K562 (cell line): ENCODE data around the gene PRAMEF7. TPM values are rescaled to one million over a fixed set of nuclear protein-coding genes. Genes with fewer than 3 reads are reported as not detected.
"Not testable (repeated sequence)": the region's sequence is repeated elsewhere in the genome, so short reads cannot be mapped to it uniquely, and the experiment has no call there.

Source experiments
- ATAC-seq: fragments of 200-7000 bp; cut with Tn5 transposase; 3 replicates; pipeline ENCODE4 v1.9.1; 2020; ENCODE audit warnings: moderate library complexity
- BruUV-seq: library from RNA; stranded (reverse); fragments of 400-500 nt; replicated peaks from 2 replicates; lab custom pipeline; 2021; lab: Mats Ljungman, UMichigan
- CTCF ChIA-PET: fragments of 300-600 bp; formaldehyde crosslinking; extraction: SDS; loops from one replicate; lab custom pipeline; 2021; ENCODE audit warnings: low intra/inter-chr PET ratio; lab: Yijun Ruan, JAX
- POLR2A ChIA-PET: fragments of 300-600, 350-650 bp; sonication (Branson Sonifier 250); formaldehyde crosslinking; extraction: SDS; loops from one replicate; lab custom pipeline; 2021; ENCODE audit warnings: antibody characterized with exemption, inconsistent platforms; lab: Yijun Ruan, JAX
- DNase-seq, 4 experiments: peaks; one replicate each; pipeline versions ENCODE4 v3.0.0 to v3.0.0-alpha.2; 2011 to 2018; ENCODE audit warnings: low spot score in 3 of 4, mixed read lengths in 3 of 4; ENCODE audit errors: extremely low read depth in 1 of 4
- FAIRE-seq: peaks from 2 replicates; lab custom pipeline; 2011; peaks lifted over from hg19 to GRCh38; lab: Jason Lieb, UNC
- H2AFZ ChIP-seq: 2 replicates; pipeline ENCODE4 v1.6.0; 2011; ENCODE audit warnings: low read depth, low read length, control low read depth, inconsistent platforms
- H3K27ac ChIP-seq: fragments of 200-600 bp; 3 replicates; pipeline ENCODE4 v1.8.0; 2011; ENCODE audit warnings: low read depth, mild to moderate bottlenecking, control low read depth, inconsistent platforms, low read length, moderate library complexity, mixed read lengths; ENCODE audit errors: extremely low read depth
- H3K27me3 ChIP-seq, 2 experiments: fragments of 300-600 bp in 1 of 2; 2 replicates in 1 of 2; 3 replicates in 1 of 2; pipeline versions ENCODE4 v1.6.0 to v1.8.0; 2011; ENCODE audit warnings: inconsistent platforms in 2 of 2, low read length in 2 of 2, mild to moderate bottlenecking in 1 of 2, mixed read lengths in 1 of 2, moderate library complexity in 1 of 2; ENCODE audit not compliant: control insufficient read depth in 2 of 2, insufficient read depth in 2 of 2
- H3K36me3 ChIP-seq: fragments of 300-600 bp; 3 replicates; pipeline ENCODE4 v1.8.0; 2011; ENCODE audit warnings: mild to moderate bottlenecking, low read length, inconsistent platforms; ENCODE audit not compliant: control insufficient read depth, insufficient read depth
- H3K4me1 ChIP-seq, 2 experiments: fragments of 200-600 bp in 1 of 2; replicated peaks in 1 of 2; 2 replicates in 1 of 2; 3 replicates in 1 of 2; pipeline versions ENCODE4 v1.5.1 to v1.8.0; 2011; ENCODE audit warnings: inconsistent platforms in 2 of 2, low read length in 2 of 2, mild to moderate bottlenecking in 1 of 2, mixed read lengths in 1 of 2, moderate library complexity in 1 of 2; ENCODE audit not compliant: control insufficient read depth in 2 of 2, insufficient read depth in 2 of 2
- H3K4me2 ChIP-seq: 2 replicates; pipeline ENCODE4 v1.6.1; 2011; ENCODE audit warnings: low read length, control low read depth, inconsistent platforms, mixed read lengths; ENCODE audit not compliant: insufficient read depth
- H3K4me3 ChIP-seq: fragments of 200-600 bp; sonication (generic), shearing (Covaris generic); 2 replicates; pipeline ENCODE4 v1.5.1; 2016; ENCODE audit warnings: control low read depth, inconsistent platforms
- H3K79me2 ChIP-seq: fragments of 200-600 bp; 3 replicates; pipeline ENCODE4 v1.8.0; 2011; ENCODE audit warnings: low read length, inconsistent platforms; ENCODE audit not compliant: control insufficient read depth, insufficient read depth
- H3K9ac ChIP-seq, 2 experiments: 2 replicates each; pipeline versions ENCODE4 v1.6.0 to v1.6.1; 2011; ENCODE audit warnings: low read depth in 2 of 2, low read length in 2 of 2, control low read depth in 1 of 2, inconsistent platforms in 1 of 2, mild to moderate bottlenecking in 1 of 2, mixed read lengths in 1 of 2; ENCODE audit not compliant: insufficient read depth in 1 of 2
- H3K9me1 ChIP-seq: one replicate; pipeline ENCODE4 v1.6.0; 2011; ENCODE audit warnings: inconsistent platforms, mild to moderate bottlenecking, low read length, moderate library complexity; ENCODE audit not compliant: control insufficient read depth, insufficient read depth
- H3K9me3 ChIP-seq: replicated peaks from 2 replicates; pipeline ENCODE4 v1.5.1; 2011; ENCODE audit warnings: low read depth, low read length, inconsistent platforms; ENCODE audit not compliant: control insufficient read depth, insufficient read depth
- H4K20me1 ChIP-seq: replicated peaks from 2 replicates; pipeline ENCODE4 v1.6.1; 2011; ENCODE audit warnings: low read length, inconsistent platforms, mixed read lengths; ENCODE audit not compliant: control insufficient read depth, insufficient read depth
- WGBS: fragments of 100-300 bp; shearing (Covaris generic); methylation state at CpG from one replicate; pipeline ENCODE4 v1.1.6; 2016; ENCODE audit warnings: low coverage, mixed read lengths; ENCODE audit not compliant: insufficient coverage; ENCODE audit errors: missing lambda C conversion rate; 5-methylcytosine and 5-hydroxymethylcytosine counted together
- in situ Hi-C: fragments of 300-500 bp; cut with MboI; formaldehyde crosslinking; loops from 4 replicates; pipeline ENCODE4 v1.15.0; 2018; ENCODE audit warnings: inconsistent platforms, mixed read lengths
- intact Hi-C: fragments of 100-400 bp; cut with micrococcal nuclease; formaldehyde crosslinking; loops from 2 replicates; pipeline ENCODE4 v1.14.2; 2022
- polyA plus RNA-seq, 8 experiments: library from polyadenylated mRNA; depleted of rRNA in 4 of 8; stranded (reverse) in 5 of 8; unstranded in 3 of 8; fragments of >200 nt; fragmentation: Nextera tagmentation in 2 of 8; fragmentation: Illumina TruSeq in 1 of 8; extraction: Ambion mirVana in 2 of 8; extraction: Trizol in 1 of 8; gene quantifications; 2 replicates each; pipeline versions ENCODE4 v1.2.1 to v1.2.3, GENCODE V29; 2011 to 2014; ENCODE audit warnings: inconsistent platforms in 1 of 8, missing spikeins in 1 of 8
- small RNA-seq: library from RNA; depleted of rRNA; stranded (forward); fragments of <200 nt; gene quantifications from one replicate; pipeline ENCODE3, GENCODE V24; 2014
- total RNA-seq, 7 experiments: library from RNA; depleted of rRNA in 6 of 7; stranded (reverse); fragments of >200 nt in 6 of 7; fragmentation: Illumina TruSeq in 2 of 7; extraction: Trizol in 2 of 7; gene quantifications; 2 replicates each; pipeline versions ENCODE4 v1.2.1 to v1.2.3, GENCODE V29; 2011 to 2021; ENCODE audit warnings: low replicate concordance in 1 of 7

PRAMEF7 gene
- total and polyA plus RNA-seq, 9 of the 15 experiments (the other 6 are each of a cell fraction or from before 2014, with no cell fraction given) = not detected

DNA sequence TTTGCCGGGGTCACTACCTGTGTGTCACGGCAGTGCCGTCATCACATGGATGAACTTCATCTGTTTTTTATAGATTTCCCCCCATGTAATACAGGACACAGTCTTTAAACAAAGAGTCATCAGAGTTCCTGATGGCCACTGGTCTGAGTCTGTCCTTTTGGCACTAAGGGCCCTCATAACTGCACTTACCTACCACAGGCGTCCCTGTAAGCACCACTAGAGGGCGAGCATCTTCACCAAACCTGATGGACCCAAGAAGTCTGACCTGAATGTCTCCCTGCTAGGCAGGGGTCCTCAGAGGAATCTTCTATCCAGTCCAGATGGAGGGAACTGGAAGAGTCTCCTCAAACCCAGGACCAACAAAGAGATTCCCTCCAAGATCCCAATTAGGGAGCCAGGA, 8.0 kb downstream of the PRAMEF7 start:
- H3K9me3 ChIP-seq, in situ Hi-C loops, H3K9me1 ChIP-seq, H3K36me3 ChIP-seq, H3K27me3 ChIP-seq, DNase-seq, intact Hi-C loops, H4K20me1 ChIP-seq, H3K27ac ChIP-seq, H3K4me1 ChIP-seq, H2AFZ ChIP-seq, H3K4me3 ChIP-seq, BruUV-seq, H3K9ac ChIP-seq, H3K79me2 ChIP-seq, CTCF ChIA-PET, POLR2A ChIA-PET, H3K4me2 ChIP-seq: not testable (repeated sequence)
- ATAC-seq (peak; percentile 78), FAIRE-seq (peak; percentile 77)
- WGBS = no CpG with 5 or more reads among the region's 5 CpGs

DNA sequence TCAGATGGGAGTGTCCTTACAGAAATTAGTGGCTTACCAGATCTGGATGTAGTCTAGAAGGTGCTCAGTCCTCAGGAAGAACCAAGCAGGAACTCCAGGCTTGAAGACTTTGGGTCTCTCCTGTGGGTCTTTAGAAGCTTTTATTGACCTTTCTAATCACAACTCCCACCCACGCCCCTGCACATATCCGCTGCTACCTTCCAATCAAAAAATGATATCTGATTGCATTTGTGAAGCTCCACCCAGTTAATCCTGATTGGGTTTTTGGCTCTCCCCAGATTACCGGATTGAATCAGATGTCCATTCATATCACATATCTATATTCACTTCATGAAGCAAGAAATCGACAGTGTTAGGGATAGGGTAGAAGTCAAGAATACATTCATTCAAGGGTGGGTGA, 31.1 kb downstream of the PRAMEF7 start, which contains the start of gene PRAMEF6:
Gene PRAMEF6 (minus strand): TSS at position 101 of the 400 bp plus-strand sequence. CDS start 5,062 bp downstream, outside the sequence.
- H4K20me1 ChIP-seq, intact Hi-C loops, FAIRE-seq, H3K9me1 ChIP-seq, H3K4me3 ChIP-seq, CTCF ChIA-PET, H3K9ac ChIP-seq, ATAC-seq, POLR2A ChIA-PET, H3K4me2 ChIP-seq, DNase-seq, in situ Hi-C loops, H3K36me3 ChIP-seq, H3K79me2 ChIP-seq, H3K27me3 ChIP-seq, BruUV-seq, H2AFZ ChIP-seq, H3K4me1 ChIP-seq, H3K27ac ChIP-seq, H3K9me3 ChIP-seq: not testable (repeated sequence)
- 0% methylated on average over 1 of the region's 4 CpGs for WGBS

Small RNAs within 50 kb of the gene (small RNA-seq; reads per million reads assigned to genes)
- not detected for gene RNU6-1072P

Other genes starting within 250 kb of the PRAMEF7 start
Only the 7 nearest of the 16 such genes appear.
- gene PRAMEF1, start 125.2 kb upstream of the PRAMEF7 start, total RNA-seq (2014; rRNA removed) = not detected in 2 replicates
- not detected in 2 replicates for gene PRAMEF1, start 125.2 kb upstream of the PRAMEF7 start, total RNA-seq (2014; rRNA removed; fragmentation: Illumina TruSeq; extraction: Trizol)
- not detected in 2 replicates for gene PRAMEF1, start 125.2 kb upstream of the PRAMEF7 start, total RNA-seq (2015; rRNA removed; fragmentation: Illumina TruSeq; extraction: Trizol)
- gene PRAMEF1, start 125.2 kb upstream of the PRAMEF7 start, total RNA-seq (2021) = not detected in 2 replicates
- not detected in 2 replicates for gene PRAMEF1, start 125.2 kb upstream of the PRAMEF7 start, polyA plus RNA-seq (2011; rRNA removed)
- not detected in 2 replicates for gene PRAMEF1, start 125.2 kb upstream of the PRAMEF7 start, polyA plus RNA-seq (2014; fragmentation: Illumina TruSeq; extraction: Trizol)
- not detected for gene PRAMEF1, start 125.2 kb upstream of the PRAMEF7 start, polyA plus RNA-seq (2014; fragmentation: Nextera tagmentation; extraction: Ambion mirVana)
- not detected in 2 replicates for gene PRAMEF1, start 125.2 kb upstream of the PRAMEF7 start, polyA plus RNA-seq (2014; rRNA removed)
- gene PRAMEF11, start 85.2 kb upstream of the PRAMEF7 start, total RNA-seq (2014; rRNA removed) = not detected in 2 replicates
- not detected in 2 replicates for gene PRAMEF11, start 85.2 kb upstream of the PRAMEF7 start, total RNA-seq (2014; rRNA removed; fragmentation: Illumina TruSeq; extraction: Trizol)
- not detected in 2 replicates for gene PRAMEF11, start 85.2 kb upstream of the PRAMEF7 start, total RNA-seq (2015; rRNA removed; fragmentation: Illumina TruSeq; extraction: Trizol)
- gene PRAMEF11, start 85.2 kb upstream of the PRAMEF7 start, total RNA-seq (2021) = not detected in 2 replicates
- gene PRAMEF11, start 85.2 kb upstream of the PRAMEF7 start, polyA plus RNA-seq (2011; rRNA removed) = not detected in 2 replicates
- gene PRAMEF11, start 85.2 kb upstream of the PRAMEF7 start, polyA plus RNA-seq (2014; fragmentation: Illumina TruSeq; extraction: Trizol) = not detected in 2 replicates
- not detected for gene PRAMEF11, start 85.2 kb upstream of the PRAMEF7 start, polyA plus RNA-seq (2014; fragmentation: Nextera tagmentation; extraction: Ambion mirVana)
- not detected in 2 replicates for gene PRAMEF11, start 85.2 kb upstream of the PRAMEF7 start, polyA plus RNA-seq (2014; rRNA removed)
- gene HNRNPCL1, start 67.9 kb upstream of the PRAMEF7 start, total RNA-seq (2014; rRNA removed) = not detected in 2 replicates
- not detected in 2 replicates for gene HNRNPCL1, start 67.9 kb upstream of the PRAMEF7 start, total RNA-seq (2014; rRNA removed; fragmentation: Illumina TruSeq; extraction: Trizol)
- not detected in 2 replicates for gene HNRNPCL1, start 67.9 kb upstream of the PRAMEF7 start, total RNA-seq (2015; rRNA removed; fragmentation: Illumina TruSeq; extraction: Trizol)
- gene HNRNPCL1, start 67.9 kb upstream of the PRAMEF7 start, total RNA-seq (2021) = not detected in 2 replicates
- 0.08 TPM in 1 of 2 replicates, not detected in the other for gene HNRNPCL1, start 67.9 kb upstream of the PRAMEF7 start, polyA plus RNA-seq (2011; rRNA removed)
- not detected in 2 replicates for gene HNRNPCL1, start 67.9 kb upstream of the PRAMEF7 start, polyA plus RNA-seq (2014; fragmentation: Illumina TruSeq; extraction: Trizol)
- not detected for gene HNRNPCL1, start 67.9 kb upstream of the PRAMEF7 start, polyA plus RNA-seq (2014; fragmentation: Nextera tagmentation; extraction: Ambion mirVana)
- gene HNRNPCL1, start 67.9 kb upstream of the PRAMEF7 start, polyA plus RNA-seq (2014; rRNA removed) = not detected in 2 replicates
- not detected in 2 replicates for gene PRAMEF2, start 59.5 kb upstream of the PRAMEF7 start, total RNA-seq (2014; rRNA removed)
- not detected in 2 replicates for gene PRAMEF2, start 59.5 kb upstream of the PRAMEF7 start, total RNA-seq (2014; rRNA removed; fragmentation: Illumina TruSeq; extraction: Trizol)
- not detected in 2 replicates for gene PRAMEF2, start 59.5 kb upstream of the PRAMEF7 start, total RNA-seq (2015; rRNA removed; fragmentation: Illumina TruSeq; extraction: Trizol)
- gene PRAMEF2, start 59.5 kb upstream of the PRAMEF7 start, total RNA-seq (2021) = not detected in 2 replicates
- not detected in 2 replicates for gene PRAMEF2, start 59.5 kb upstream of the PRAMEF7 start, polyA plus RNA-seq (2011; rRNA removed)
- gene PRAMEF2, start 59.5 kb upstream of the PRAMEF7 start, polyA plus RNA-seq (2014; fragmentation: Illumina TruSeq; extraction: Trizol) = not detected in 2 replicates
- not detected for gene PRAMEF2, start 59.5 kb upstream of the PRAMEF7 start, polyA plus RNA-seq (2014; fragmentation: Nextera tagmentation; extraction: Ambion mirVana)
- not detected in 2 replicates for gene PRAMEF2, start 59.5 kb upstream of the PRAMEF7 start, polyA plus RNA-seq (2014; rRNA removed)
- gene PRAMEF4, start 30.4 kb upstream of the PRAMEF7 start, total RNA-seq (2014; rRNA removed) = not detected in 2 replicates
- not detected in 2 replicates for gene PRAMEF4, start 30.4 kb upstream of the PRAMEF7 start, total RNA-seq (2014; rRNA removed; fragmentation: Illumina TruSeq; extraction: Trizol)
- gene PRAMEF4, start 30.4 kb upstream of the PRAMEF7 start, total RNA-seq (2015; rRNA removed; fragmentation: Illumina TruSeq; extraction: Trizol) = not detected in 2 replicates
- gene PRAMEF4, start 30.4 kb upstream of the PRAMEF7 start, total RNA-seq (2021) = not detected in 2 replicates
- not detected in 2 replicates for gene PRAMEF4, start 30.4 kb upstream of the PRAMEF7 start, polyA plus RNA-seq (2011; rRNA removed)
- gene PRAMEF4, start 30.4 kb upstream of the PRAMEF7 start, polyA plus RNA-seq (2014; fragmentation: Illumina TruSeq; extraction: Trizol) = not detected in 2 replicates
- not detected for gene PRAMEF4, start 30.4 kb upstream of the PRAMEF7 start, polyA plus RNA-seq (2014; fragmentation: Nextera tagmentation; extraction: Ambion mirVana)
- gene PRAMEF4, start 30.4 kb upstream of the PRAMEF7 start, polyA plus RNA-seq (2014; rRNA removed) = not detected in 2 replicates
- not detected in 2 replicates for gene PRAMEF10, start 18.3 kb upstream of the PRAMEF7 start, total RNA-seq (2014; rRNA removed)
- not detected in 2 replicates for gene PRAMEF10, start 18.3 kb upstream of the PRAMEF7 start, total RNA-seq (2014; rRNA removed; fragmentation: Illumina TruSeq; extraction: Trizol)
- not detected in 2 replicates for gene PRAMEF10, start 18.3 kb upstream of the PRAMEF7 start, total RNA-seq (2015; rRNA removed; fragmentation: Illumina TruSeq; extraction: Trizol)
- gene PRAMEF10, start 18.3 kb upstream of the PRAMEF7 start, total RNA-seq (2021) = not detected in 2 replicates
- not detected in 2 replicates for gene PRAMEF10, start 18.3 kb upstream of the PRAMEF7 start, polyA plus RNA-seq (2011; rRNA removed)
- not detected in 2 replicates for gene PRAMEF10, start 18.3 kb upstream of the PRAMEF7 start, polyA plus RNA-seq (2014; fragmentation: Illumina TruSeq; extraction: Trizol)
- gene PRAMEF10, start 18.3 kb upstream of the PRAMEF7 start, polyA plus RNA-seq (2014; fragmentation: Nextera tagmentation; extraction: Ambion mirVana) = not detected
- gene PRAMEF10, start 18.3 kb upstream of the PRAMEF7 start, polyA plus RNA-seq (2014; rRNA removed) = not detected in 2 replicates
- gene PRAMEF6, start 31.0 kb downstream of the PRAMEF7 start, total RNA-seq (2014; rRNA removed) = not detected in 2 replicates
- not detected in 2 replicates for gene PRAMEF6, start 31.0 kb downstream of the PRAMEF7 start, total RNA-seq (2014; rRNA removed; fragmentation: Illumina TruSeq; extraction: Trizol)
- not detected in 2 replicates for gene PRAMEF6, start 31.0 kb downstream of the PRAMEF7 start, total RNA-seq (2015; rRNA removed; fragmentation: Illumina TruSeq; extraction: Trizol)
- gene PRAMEF6, start 31.0 kb downstream of the PRAMEF7 start, total RNA-seq (2021) = not detected in 2 replicates
- gene PRAMEF6, start 31.0 kb downstream of the PRAMEF7 start, polyA plus RNA-seq (2011; rRNA removed) = not detected in 2 replicates
- not detected in 2 replicates for gene PRAMEF6, start 31.0 kb downstream of the PRAMEF7 start, polyA plus RNA-seq (2014; fragmentation: Illumina TruSeq; extraction: Trizol)
- not detected for gene PRAMEF6, start 31.0 kb downstream of the PRAMEF7 start, polyA plus RNA-seq (2014; fragmentation: Nextera tagmentation; extraction: Ambion mirVana)
- not detected in 2 replicates for gene PRAMEF6, start 31.0 kb downstream of the PRAMEF7 start, polyA plus RNA-seq (2014; rRNA removed)